Osteocyte (in vitro differentiated cells): ENCODE results near the gene SMTN. TPM values are rescaled to one million over a fixed set of nuclear protein-coding genes. Genes with fewer than 3 reads are reported as not detected.

Experiments used
- DNase-seq: peaks from one replicate; pipeline ENCODE4 v3.0.0; 2021; ENCODE audit warnings: mixed read lengths; ENCODE audit not compliant: unreplicated experiment; ENCODE audit errors: extremely low spot score
- H3K27ac Mint-ChIP-seq: one replicate; pipeline ENCODE4 v1.8.0; 2021; ENCODE audit warnings: mild to moderate bottlenecking, mixed read lengths; ENCODE audit not compliant: unreplicated experiment
- H3K27me3 Mint-ChIP-seq: one replicate; pipeline ENCODE4 v1.8.0; 2021; ENCODE audit warnings: mixed read lengths; ENCODE audit not compliant: unreplicated experiment
- H3K36me3 Mint-ChIP-seq: one replicate; pipeline ENCODE4 v1.8.0; 2021; ENCODE audit warnings: mixed read lengths; ENCODE audit not compliant: unreplicated experiment
- H3K4me1 Mint-ChIP-seq: one replicate; pipeline ENCODE4 v1.8.0; 2021; ENCODE audit warnings: mixed read lengths; ENCODE audit not compliant: unreplicated experiment
- H3K4me3 Mint-ChIP-seq: one replicate; pipeline ENCODE4 v1.8.0; 2021; ENCODE audit warnings: mild to moderate bottlenecking, moderate library complexity, mixed read lengths; ENCODE audit not compliant: unreplicated experiment
- H3K9me3 Mint-ChIP-seq: one replicate; pipeline ENCODE4 v1.8.0; 2021; ENCODE audit warnings: mixed read lengths; ENCODE audit not compliant: unreplicated experiment
- CTCF ChIP-seq: fragments of 200-600 bp; sonication (generic); IDR thresholded peaks from 2 replicates; pipeline ENCODE4 v1.5.0; 2021; ENCODE audit warnings: antibody characterized with exemption, mild to moderate bottlenecking, moderate library complexity
- total RNA-seq: library from RNA; stranded (reverse); gene quantifications from 2 replicates; pipeline ENCODE4 v1.2.1, GENCODE V29; 2021

The SMTN gene
- total RNA-seq, 1 donor from 2014 or later, result 27.2 TPM

- DNase-seq, result peak; percentile 92
- TF ChIP-seq CTCF, result peak; percentile 93
- Mint-ChIP-seq H3K4me1 (peaks cover 10% of the 10 kb centered on the region), H3K27me3 (no peaks in the 10 kb centered on the region), H3K4me3 (no peak overlapping the region), H3K9me3 (peaks cover 10% of the 10 kb centered on the region), H3K36me3 (no peaks in the 10 kb centered on the region), H3K27ac (peak overlapping the region; percentile 87)
Measured at GRCh38 chr22:31148953-31149627, 68.0 kb downstream of the SMTN start.

GRCh38 chr22:31150615-31151014 is 69.5 kb downstream of the SMTN start:
- no peak for DNase-seq
- H3K4me3 Mint-ChIP-seq, result no peak overlapping the region
- H3K9me3 Mint-ChIP-seq, result no peaks in the 10 kb centered on the region
- H3K27me3 Mint-ChIP-seq, result no peaks in the 10 kb centered on the region
- no peak overlapping the region for H3K27ac Mint-ChIP-seq
- TF ChIP-seq CTCF, result peak; percentile 38
- H3K4me1 Mint-ChIP-seq, result peaks cover 13% of the 10 kb centered on the region
- H3K36me3 Mint-ChIP-seq, result no peaks in the 10 kb centered on the region

- Mint-ChIP-seq H3K27ac (no peak overlapping the region), H3K27me3 (no peaks in the 10 kb centered on the region), H3K4me3 (no peak overlapping the region), H3K36me3 (no peaks in the 10 kb centered on the region), H3K4me1 (peaks cover 14% of the 10 kb centered on the region), H3K9me3 (no peaks in the 10 kb centered on the region)
- TF ChIP-seq CTCF, result no peak
- DNase-seq, result no peak
Measured at GRCh38 chr22:31151872-31152271, 70.8 kb downstream of the SMTN start.

GRCh38 chr22:31153357-31153756 is 72.2 kb downstream of the SMTN start:
- Mint-ChIP-seq H3K36me3 (no peaks in the 10 kb centered on the region), H3K4me1 (peaks cover 14% of the 10 kb centered on the region), H3K4me3 (no peak overlapping the region), H3K27me3 (no peaks in the 10 kb centered on the region), H3K9me3 (no peaks in the 10 kb centered on the region), H3K27ac (no peak overlapping the region)
- no peak for DNase-seq
- no peak for TF ChIP-seq CTCF

Other genes starting within 250 kb of the SMTN start
- 26.9 and 29.1 TPM in 2 replicates for gene MORC2, start 112.5 kb upstream of the SMTN start, total RNA-seq
- gene TUG1, start 112.1 kb upstream of the SMTN start, total RNA-seq, result 92.9 and 93.2 TPM in 2 replicates
- gene SELENOM, start 26.2 kb downstream of the SMTN start, total RNA-seq, result 176 and 186 TPM in 2 replicates
- gene INPP5J, start 41.6 kb downstream of the SMTN start, total RNA-seq, result 3.0 and 3.5 TPM in 2 replicates
- 0.13 TPM in 1 of 2 replicates, not detected in the other for gene PLA2G3, start 59.2 kb downstream of the SMTN start, total RNA-seq
- 32.7 and 34.0 TPM in 2 replicates for gene RNF185, start 78.9 kb downstream of the SMTN start, total RNA-seq
- 49.8 and 53.9 TPM in 2 replicates for gene LIMK2, start 131.0 kb downstream of the SMTN start, total RNA-seq
- gene PIK3IP1, start 211.2 kb downstream of the SMTN start, total RNA-seq, result 10.3 and 13.0 TPM in 2 replicates